ENCODE measurements around the gene CFAP210.

DNA sequence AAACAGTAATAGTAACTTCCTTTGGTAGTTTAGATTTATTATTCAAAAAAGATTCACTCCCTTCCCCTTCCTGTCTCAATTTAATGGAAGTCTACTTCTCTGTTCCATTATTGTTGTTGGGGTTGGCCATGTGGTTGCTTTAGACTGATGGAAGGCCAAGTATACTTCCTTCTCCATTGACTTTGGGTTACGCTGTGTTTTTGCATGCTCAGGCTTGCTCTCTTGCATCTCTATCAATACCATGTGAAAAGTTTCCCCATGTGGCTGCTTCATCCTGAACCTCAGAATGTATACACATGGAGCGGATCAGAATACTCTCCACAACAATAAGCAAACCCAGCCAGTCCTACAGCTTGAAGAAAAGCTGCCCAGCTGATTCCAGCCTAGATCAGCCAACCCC, 20.3 kb downstream of the CFAP210 start:
- TF ChIP-seq, protein P1, sequence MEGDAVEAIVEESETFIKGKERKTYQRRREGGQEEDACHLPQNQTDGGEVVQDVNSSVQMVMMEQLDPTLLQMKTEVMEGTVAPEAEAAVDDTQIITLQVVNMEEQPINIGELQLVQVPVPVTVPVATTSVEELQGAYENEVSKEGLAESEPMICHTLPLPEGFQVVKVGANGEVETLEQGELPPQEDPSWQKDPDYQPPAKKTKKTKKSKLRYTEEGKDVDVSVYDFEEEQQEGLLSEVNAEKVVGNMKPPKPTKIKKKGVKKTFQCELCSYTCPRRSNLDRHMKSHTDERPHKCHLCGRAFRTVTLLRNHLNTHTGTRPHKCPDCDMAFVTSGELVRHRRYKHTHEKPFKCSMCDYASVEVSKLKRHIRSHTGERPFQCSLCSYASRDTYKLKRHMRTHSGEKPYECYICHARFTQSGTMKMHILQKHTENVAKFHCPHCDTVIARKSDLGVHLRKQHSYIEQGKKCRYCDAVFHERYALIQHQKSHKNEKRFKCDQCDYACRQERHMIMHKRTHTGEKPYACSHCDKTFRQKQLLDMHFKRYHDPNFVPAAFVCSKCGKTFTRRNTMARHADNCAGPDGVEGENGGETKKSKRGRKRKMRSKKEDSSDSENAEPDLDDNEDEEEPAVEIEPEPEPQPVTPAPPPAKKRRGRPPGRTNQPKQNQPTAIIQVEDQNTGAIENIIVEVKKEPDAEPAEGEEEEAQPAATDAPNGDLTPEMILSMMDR (IDR thresholded peaks at IDR 0.05; ENCODE audit: low read depth, low read length) = no peak
- no peak for TF ChIP-seq EZH2phosphoT487 (IDR thresholded peaks at IDR 0.05; ENCODE audit: low read depth)
